ENCODE results near the gene AGPS. TPM values are rescaled to one million over a fixed set of nuclear protein-coding genes. Genes with fewer than 3 reads are reported as not detected.

AGPS gene
- total RNA-seq, 2 donors from 2014 or later: 38.8 to 44.6 TPM

GRCh38 chr2:177501186-177501585 lies 108.6 kb downstream of the AGPS start:
- Mint-ChIP-seq H3K4me1 (ENCODE audit: low read depth) (peaks cover 7% of the 10 kb centered on the region), H3K4me3 (no peak overlapping the region), H3K27me3 (ENCODE audit: low read depth) (no peaks in the 10 kb centered on the region), H3K27ac (peak overlapping the region; percentile 86), H3K9me3 (no peaks in the 10 kb centered on the region), H3K36me3 (ENCODE audit: insufficient read depth in 2 of 2) (peaks cover 2 to 9% of the 10 kb centered on the region in 2 donors)
- peak; percentile 43 to 53 for ATAC-seq (replicated peaks in 1 of 2)
- no peak for DNase-seq

GRCh38 chr2:177506505-177506904 lies 113.9 kb downstream of the AGPS start:
- Mint-ChIP-seq H3K36me3 (ENCODE audit: insufficient read depth in 2 of 2) (peaks cover 2 to 7% of the 10 kb centered on the region in 2 donors), H3K4me3 (no peak overlapping the region), H3K9me3 (no peaks in the 10 kb centered on the region), H3K27ac (no peak overlapping the region), H3K4me1 (ENCODE audit: low read depth) (peaks cover 6% of the 10 kb centered on the region), H3K27me3 (ENCODE audit: low read depth) (no peaks in the 10 kb centered on the region)
- ATAC-seq (replicated peaks in 1 of 2) (no peak), DNase-seq (no peak)

DNA sequence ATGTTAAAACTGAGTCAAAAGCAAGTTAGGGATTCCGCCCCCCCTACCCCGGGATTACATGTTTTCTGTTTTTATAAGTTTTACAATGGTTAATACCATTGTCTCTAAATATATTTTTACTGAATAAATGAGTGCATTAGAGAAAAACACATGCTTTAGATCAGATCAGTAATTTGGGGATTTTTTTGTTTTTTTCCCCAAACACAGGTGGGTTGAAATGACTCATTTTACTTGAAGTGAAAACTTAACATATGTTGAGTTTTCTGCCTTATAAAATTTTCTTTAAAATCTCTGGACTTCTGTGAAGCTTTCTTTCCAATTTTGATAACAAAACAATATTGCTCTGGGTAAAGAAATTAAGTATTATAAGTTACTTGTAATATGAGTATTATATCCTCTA lies 114.4 kb downstream of the AGPS start:
- H3K27ac Mint-ChIP-seq: no peak overlapping the region
- peaks cover 6% of the 10 kb centered on the region for H3K4me1 Mint-ChIP-seq (ENCODE audit: low read depth)
- peaks cover 2 to 7% of the 10 kb centered on the region in 2 donors for H3K36me3 Mint-ChIP-seq (ENCODE audit: insufficient read depth in 2 of 2)
- no peak for ATAC-seq (replicated peaks in 1 of 2)
- no peaks in the 10 kb centered on the region for H3K27me3 Mint-ChIP-seq (ENCODE audit: low read depth)
- DNase-seq: no peak
- no peak overlapping the region for H3K4me3 Mint-ChIP-seq
- H3K9me3 Mint-ChIP-seq: no peaks in the 10 kb centered on the region

- Mint-ChIP-seq H3K4me1 (ENCODE audit: low read depth) (peaks cover 9% of the 10 kb centered on the region), H3K36me3 (ENCODE audit: insufficient read depth in 2 of 2) (peaks cover 0 to 3% of the 10 kb centered on the region in 2 donors), H3K27ac (no peak overlapping the region), H3K4me3 (no peak overlapping the region), H3K27me3 (ENCODE audit: low read depth) (no peaks in the 10 kb centered on the region), H3K9me3 (no peaks in the 10 kb centered on the region)
- no peak for DNase-seq
- no peak for ATAC-seq (replicated peaks in 1 of 2)
These were observed 124.4 kb downstream of the AGPS start for GRCh38 chr2:177516824-177517544.

- Mint-ChIP-seq H3K27me3 (ENCODE audit: low read depth) (no peaks in the 10 kb centered on the region), H3K4me1 (ENCODE audit: low read depth) (peaks cover 9% of the 10 kb centered on the region), H3K4me3 (no peak overlapping the region), H3K9me3 (no peaks in the 10 kb centered on the region), H3K36me3 (ENCODE audit: insufficient read depth in 2 of 2) (no peaks in the 10 kb centered on the region), H3K27ac (no peak overlapping the region)
- ATAC-seq (replicated peaks in 1 of 2): no peak
- no peak for DNase-seq
These were observed 126.2 kb downstream of the AGPS start for GRCh38 chr2:177518754-177519153.

DNA sequence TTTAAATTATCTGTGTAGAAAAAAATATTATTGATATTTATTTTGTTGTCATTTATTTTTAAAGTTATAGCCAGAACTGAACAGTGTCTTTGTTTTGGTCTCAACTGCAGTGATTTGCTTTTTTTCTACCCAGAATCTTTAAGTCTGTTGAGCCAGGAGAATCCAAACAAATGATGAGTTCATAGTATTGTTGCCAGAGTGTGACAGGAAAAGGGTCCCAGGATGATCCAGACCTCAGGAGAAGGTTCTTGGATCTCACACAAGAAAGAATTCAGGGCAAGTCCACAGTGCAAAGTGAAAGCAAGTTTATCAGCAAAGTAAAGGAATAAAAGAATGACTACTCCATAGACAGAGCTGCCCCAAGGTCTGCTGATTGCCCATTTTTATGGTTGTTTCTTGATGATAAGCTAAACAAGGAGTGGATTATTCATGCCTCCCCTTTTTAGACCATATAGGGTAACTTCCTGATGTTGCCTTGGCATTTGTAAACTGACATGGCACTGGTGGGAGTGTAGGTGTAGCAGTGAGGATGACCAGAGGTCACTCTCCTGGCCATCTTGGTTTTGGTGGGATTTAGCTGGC lies 127.1 kb downstream of the AGPS start:
- ATAC-seq (replicated peaks in 1 of 2) (no peak), DNase-seq (no peak)
- H3K36me3 Mint-ChIP-seq (ENCODE audit: insufficient read depth in 2 of 2): no peaks in the 10 kb centered on the region
- H3K4me3 Mint-ChIP-seq: no peak overlapping the region
- no peaks in the 10 kb centered on the region for H3K27me3 Mint-ChIP-seq (ENCODE audit: low read depth)
- H3K9me3 Mint-ChIP-seq: no peaks in the 10 kb centered on the region
- peaks cover 9% of the 10 kb centered on the region for H3K4me1 Mint-ChIP-seq (ENCODE audit: low read depth)
- H3K27ac Mint-ChIP-seq: no peak overlapping the region

DNA sequence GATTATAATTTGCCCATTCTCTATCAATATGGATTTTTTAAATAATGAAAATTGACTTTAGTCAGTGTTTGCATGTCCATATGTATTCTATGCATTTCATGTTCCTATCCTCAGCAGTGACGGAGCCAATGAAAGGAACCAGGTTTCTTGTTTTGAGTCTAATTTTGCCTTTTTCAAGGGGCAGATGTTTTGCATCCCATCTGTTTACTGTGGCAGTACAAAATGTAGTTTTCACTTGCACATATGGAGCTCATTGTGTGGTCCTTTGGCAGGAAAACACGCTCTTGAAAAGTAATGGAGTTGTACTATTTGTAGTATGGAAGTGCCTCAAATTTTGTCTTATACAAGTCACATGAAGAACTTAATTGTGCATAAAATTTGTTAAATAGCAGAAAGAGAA lies 127.8 kb downstream of the AGPS start:
- no peaks in the 10 kb centered on the region for H3K36me3 Mint-ChIP-seq (ENCODE audit: insufficient read depth in 2 of 2)
- H3K27ac Mint-ChIP-seq: no peak overlapping the region
- no peaks in the 10 kb centered on the region for H3K9me3 Mint-ChIP-seq
- ATAC-seq (replicated peaks in 1 of 2) (no peak), DNase-seq (no peak)
- H3K4me3 Mint-ChIP-seq: no peak overlapping the region
- H3K4me1 Mint-ChIP-seq (ENCODE audit: low read depth): peaks cover 9% of the 10 kb centered on the region
- no peaks in the 10 kb centered on the region for H3K27me3 Mint-ChIP-seq (ENCODE audit: low read depth)

DNA sequence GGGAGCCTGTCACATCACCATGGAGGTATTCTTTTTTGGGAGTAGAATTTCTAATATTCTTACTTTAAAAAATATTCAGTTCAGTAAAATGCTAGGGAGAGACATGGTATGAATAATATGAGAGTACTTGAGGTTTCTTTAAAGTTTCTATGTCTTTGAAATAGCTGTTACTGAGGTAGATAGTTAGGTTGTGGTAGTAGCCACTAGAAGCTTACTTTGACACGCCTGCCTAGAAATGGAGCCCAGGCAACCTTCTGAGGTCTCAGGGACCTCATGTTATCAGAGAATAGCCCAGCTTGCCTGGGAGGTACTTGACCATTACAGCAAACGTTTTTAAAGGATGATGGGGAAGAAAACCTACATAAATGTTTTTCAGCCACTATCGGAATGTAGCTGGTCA lies 131.2 kb downstream of the AGPS start:
- H3K4me1 Mint-ChIP-seq (ENCODE audit: low read depth): no peaks in the 10 kb centered on the region
- DNase-seq: no peak
- H3K9me3 Mint-ChIP-seq: no peaks in the 10 kb centered on the region
- no peak for ATAC-seq (replicated peaks in 1 of 2)
- H3K27ac Mint-ChIP-seq: no peak overlapping the region
- H3K36me3 Mint-ChIP-seq (ENCODE audit: insufficient read depth in 2 of 2): peaks cover 0 to 2% of the 10 kb centered on the region in 2 donors
- H3K4me3 Mint-ChIP-seq: no peak overlapping the region
- no peaks in the 10 kb centered on the region for H3K27me3 Mint-ChIP-seq (ENCODE audit: low read depth)

DNA sequence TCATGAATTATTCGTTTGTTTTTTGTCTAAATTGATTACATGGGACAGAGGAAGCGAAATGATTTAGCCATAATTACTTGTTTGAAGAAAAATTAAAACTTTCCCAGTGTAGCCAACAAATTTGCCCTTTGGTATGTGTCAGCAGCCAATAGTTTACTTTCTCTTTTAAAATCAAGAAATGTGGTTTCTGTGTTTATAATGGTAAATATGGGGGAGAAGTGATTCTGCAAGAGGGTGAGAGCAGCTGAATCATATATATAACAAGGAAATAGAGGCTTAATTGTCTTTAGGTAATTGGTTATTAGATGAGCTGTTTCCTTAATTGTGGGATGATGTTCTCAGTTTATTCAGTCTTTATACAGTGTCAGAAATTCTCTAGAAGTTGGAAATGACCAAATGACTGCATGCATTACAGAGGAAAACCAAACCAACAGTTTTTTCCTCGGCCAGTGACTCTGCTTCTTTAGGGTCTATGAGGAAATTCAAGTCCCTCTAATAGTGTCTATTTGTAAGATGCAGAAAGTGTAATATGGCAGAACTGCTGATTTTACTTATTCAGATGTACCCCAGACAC lies 132.9 kb downstream of the AGPS start:
- H3K4me3 Mint-ChIP-seq: no peak overlapping the region
- no peaks in the 10 kb centered on the region for H3K27me3 Mint-ChIP-seq (ENCODE audit: low read depth)
- no peaks in the 10 kb centered on the region for H3K4me1 Mint-ChIP-seq (ENCODE audit: low read depth)
- no peaks in the 10 kb centered on the region for H3K9me3 Mint-ChIP-seq
- no peak for DNase-seq
- peaks cover 0 to 2% of the 10 kb centered on the region in 2 donors for H3K36me3 Mint-ChIP-seq (ENCODE audit: insufficient read depth in 2 of 2)
- H3K27ac Mint-ChIP-seq: no peak overlapping the region
- ATAC-seq (replicated peaks in 1 of 2): no peak

GRCh38 chr2:177528351-177528933 lies 135.9 kb downstream of the AGPS start:
- no peak overlapping the region for H3K4me3 Mint-ChIP-seq
- no peak for DNase-seq
- no peak for ATAC-seq (replicated peaks in 1 of 2)
- no peaks in the 10 kb centered on the region for H3K4me1 Mint-ChIP-seq (ENCODE audit: low read depth)
- H3K27me3 Mint-ChIP-seq (ENCODE audit: low read depth): no peaks in the 10 kb centered on the region
- no peaks in the 10 kb centered on the region for H3K9me3 Mint-ChIP-seq
- peaks cover 0 to 2% of the 10 kb centered on the region in 2 donors for H3K36me3 Mint-ChIP-seq (ENCODE audit: insufficient read depth in 2 of 2)
- no peak overlapping the region for H3K27ac Mint-ChIP-seq

DNA sequence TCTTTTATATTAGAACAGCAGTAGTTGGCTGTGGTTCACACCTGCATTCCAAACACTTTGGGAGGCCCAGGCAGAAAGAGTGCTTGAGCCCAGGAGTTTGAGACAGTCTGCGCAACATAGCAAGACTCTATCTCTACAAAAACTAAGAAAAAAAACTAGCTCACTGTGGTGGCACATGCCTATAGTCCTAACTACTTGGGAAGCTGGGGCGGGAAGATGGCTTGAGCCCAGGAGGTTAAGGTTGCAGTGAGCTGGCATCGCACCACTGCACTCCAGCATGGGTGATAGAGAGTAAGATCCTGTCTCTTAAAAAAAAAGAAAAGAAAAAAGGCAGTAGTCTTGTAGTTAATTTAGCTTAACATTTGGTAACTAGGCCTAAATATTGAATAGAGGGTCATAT lies 136.6 kb downstream of the AGPS start:
- no peaks in the 10 kb centered on the region for H3K4me1 Mint-ChIP-seq (ENCODE audit: low read depth)
- no peaks in the 10 kb centered on the region for H3K9me3 Mint-ChIP-seq
- no peak for DNase-seq
- ATAC-seq (replicated peaks in 1 of 2): no peak
- H3K27ac Mint-ChIP-seq: no peak overlapping the region
- no peak overlapping the region for H3K4me3 Mint-ChIP-seq
- peaks cover 0 to 2% of the 10 kb centered on the region in 2 donors for H3K36me3 Mint-ChIP-seq (ENCODE audit: insufficient read depth in 2 of 2)
- H3K27me3 Mint-ChIP-seq (ENCODE audit: low read depth): no peaks in the 10 kb centered on the region

GRCh38 chr2:177530561-177530960 lies 138.0 kb downstream of the AGPS start:
- no peaks in the 10 kb centered on the region for H3K27me3 Mint-ChIP-seq (ENCODE audit: low read depth)
- no peak overlapping the region for H3K4me3 Mint-ChIP-seq
- H3K36me3 Mint-ChIP-seq (ENCODE audit: insufficient read depth in 2 of 2): peaks cover 0 to 2% of the 10 kb centered on the region in 2 donors
- H3K27ac Mint-ChIP-seq: no peak overlapping the region
- ATAC-seq (replicated peaks in 1 of 2) (no peak), DNase-seq (no peak)
- H3K4me1 Mint-ChIP-seq (ENCODE audit: low read depth): no peaks in the 10 kb centered on the region
- no peaks in the 10 kb centered on the region for H3K9me3 Mint-ChIP-seq

DNA sequence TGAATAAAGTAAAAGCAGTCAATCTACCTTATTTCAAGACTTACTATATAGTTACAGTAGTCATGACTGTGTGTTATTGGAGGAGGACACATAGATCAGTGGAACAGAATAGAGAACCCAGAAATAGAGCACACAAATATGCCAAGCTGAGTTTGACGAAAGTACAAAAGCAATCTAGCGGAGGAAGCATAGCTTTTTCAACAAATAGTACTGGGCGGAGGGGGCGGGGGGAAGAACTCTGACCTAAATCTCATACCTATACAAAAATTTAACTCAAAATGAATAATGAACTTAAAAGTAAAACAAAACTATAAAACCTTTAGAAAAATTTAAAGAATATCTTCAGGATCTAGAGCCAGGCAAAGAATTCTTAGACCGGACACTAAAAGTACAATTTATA lies 139.1 kb downstream of the AGPS start:
- ATAC-seq (replicated peaks in 1 of 2) (no peak), DNase-seq (no peak)
- Mint-ChIP-seq H3K4me1 (ENCODE audit: low read depth) (no peaks in the 10 kb centered on the region), H3K9me3 (no peaks in the 10 kb centered on the region), H3K36me3 (ENCODE audit: insufficient read depth in 2 of 2) (peaks cover 0 to 2% of the 10 kb centered on the region in 2 donors), H3K27ac (no peak overlapping the region), H3K27me3 (ENCODE audit: low read depth) (no peaks in the 10 kb centered on the region), H3K4me3 (no peak overlapping the region)
